Lower leg skin (tissue), 4 donors: ENCODE measurements around the gene FUT8. TPM values are rescaled to one million over a fixed set of nuclear protein-coding genes. Genes with fewer than 3 reads are reported as not detected.

Source experiments
- DNase-seq, 2 donors: peaks; one replicate each; pipeline ENCODE4 v3.0.0-alpha.2; 2019; ENCODE audit warnings: low spot score in 2 of 2
- H3K4me3 ChIP-seq: fragments of 200-600 bp; sonication (generic); 2 replicates; pipeline ENCODE4 v1.5.1; 2017; ENCODE audit warnings: mild to moderate bottlenecking, low read depth; ENCODE audit not compliant: poor library complexity, severe bottlenecking
- POLR2A ChIP-seq, 2 donors: fragments of 450-650 bp; IDR thresholded peaks; one replicate each; pipeline ENCODE4 v1.6.1; 2016 to 2017; ENCODE audit warnings: antibody characterized with exemption in 2 of 2, mild to moderate bottlenecking in 1 of 2, moderate library complexity in 1 of 2
- WGBS, 2 donors: methylation state at CpG; one replicate each; pipeline ENCODE4 v1.1.5; 2018; 5-methylcytosine and 5-hydroxymethylcytosine counted together
- intact Hi-C: fragments of 100-400 bp; cut with DNase I; formaldehyde crosslinking; loops from one replicate; pipeline ENCODE4 v1.15.0; 2023; ENCODE audit warnings: low total_unique reads
- total RNA-seq, 4 donors: library from RNA; depleted of rRNA; stranded (reverse); fragments of >200 nt; gene quantifications; one replicate each; pipeline ENCODE4 v1.1.0, GENCODE V29; 2016
- TF ChIP-seq, protein P1 (sequence below), 3 donors: fragments of 450-650 bp; IDR thresholded peaks; one replicate each; pipeline ENCODE4 v1.5.1; 2016; ENCODE audit warnings: antibody characterized with exemption in 3 of 3, mild to moderate bottlenecking in 3 of 3, moderate library complexity in 2 of 3

The FUT8 gene
- total RNA-seq, 4 donors from 2014 or later, result 17.9 to 28.0 (median 25.2) TPM

DNA sequence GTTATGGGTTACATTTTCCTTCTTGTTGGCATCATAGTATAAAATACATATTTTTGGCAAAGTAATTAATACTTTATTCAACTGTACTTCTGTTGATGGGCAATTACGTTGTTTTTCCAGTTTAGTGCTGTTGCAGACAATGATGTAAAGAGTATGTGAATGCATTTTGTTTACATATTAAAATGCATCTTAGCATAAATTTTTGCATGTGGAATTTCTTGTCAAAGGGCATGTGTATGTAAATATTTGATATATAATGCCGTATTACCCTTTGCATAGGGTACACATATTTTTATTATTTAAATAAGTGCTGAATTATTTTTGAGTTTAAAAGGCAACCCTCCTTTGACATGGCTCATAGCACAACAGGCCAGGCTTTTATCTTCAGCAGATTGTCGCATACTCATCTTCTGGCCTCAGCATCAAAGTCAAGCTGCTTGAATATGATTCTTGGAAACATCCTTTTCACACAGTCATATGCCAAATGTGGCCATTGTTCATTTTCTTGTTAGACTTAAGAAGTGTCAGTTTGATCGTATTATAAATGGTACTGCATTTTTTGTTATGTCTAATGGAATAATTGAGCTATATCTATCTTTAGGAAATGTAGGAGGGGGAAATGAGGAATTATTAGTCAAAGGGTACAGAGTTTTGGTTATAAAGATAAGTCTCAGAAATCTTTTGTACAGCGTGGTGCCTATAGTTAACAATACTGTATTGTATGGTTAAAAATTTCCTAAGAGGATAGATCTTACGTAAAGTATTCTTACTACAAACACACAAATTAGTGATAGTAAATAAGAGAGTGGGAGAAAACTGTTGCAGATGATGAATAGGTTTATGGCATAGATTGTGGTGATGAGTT lies 138.5 kb downstream of the FUT8 start:
- WGBS, 2 donors, result 82 to 83% methylated on average over 6 of the region's 6 CpGs
- intact Hi-C loops, result no loop called here
- TF ChIP-seq POLR2A (IDR thresholded peaks at IDR 0.05), result no peak
- TF ChIP-seq, protein P1, sequence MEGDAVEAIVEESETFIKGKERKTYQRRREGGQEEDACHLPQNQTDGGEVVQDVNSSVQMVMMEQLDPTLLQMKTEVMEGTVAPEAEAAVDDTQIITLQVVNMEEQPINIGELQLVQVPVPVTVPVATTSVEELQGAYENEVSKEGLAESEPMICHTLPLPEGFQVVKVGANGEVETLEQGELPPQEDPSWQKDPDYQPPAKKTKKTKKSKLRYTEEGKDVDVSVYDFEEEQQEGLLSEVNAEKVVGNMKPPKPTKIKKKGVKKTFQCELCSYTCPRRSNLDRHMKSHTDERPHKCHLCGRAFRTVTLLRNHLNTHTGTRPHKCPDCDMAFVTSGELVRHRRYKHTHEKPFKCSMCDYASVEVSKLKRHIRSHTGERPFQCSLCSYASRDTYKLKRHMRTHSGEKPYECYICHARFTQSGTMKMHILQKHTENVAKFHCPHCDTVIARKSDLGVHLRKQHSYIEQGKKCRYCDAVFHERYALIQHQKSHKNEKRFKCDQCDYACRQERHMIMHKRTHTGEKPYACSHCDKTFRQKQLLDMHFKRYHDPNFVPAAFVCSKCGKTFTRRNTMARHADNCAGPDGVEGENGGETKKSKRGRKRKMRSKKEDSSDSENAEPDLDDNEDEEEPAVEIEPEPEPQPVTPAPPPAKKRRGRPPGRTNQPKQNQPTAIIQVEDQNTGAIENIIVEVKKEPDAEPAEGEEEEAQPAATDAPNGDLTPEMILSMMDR (IDR thresholded peaks at IDR 0.05), result no peak
- no peak for DNase-seq
- H3K4me3 ChIP-seq, result no peak overlapping the region

DNA sequence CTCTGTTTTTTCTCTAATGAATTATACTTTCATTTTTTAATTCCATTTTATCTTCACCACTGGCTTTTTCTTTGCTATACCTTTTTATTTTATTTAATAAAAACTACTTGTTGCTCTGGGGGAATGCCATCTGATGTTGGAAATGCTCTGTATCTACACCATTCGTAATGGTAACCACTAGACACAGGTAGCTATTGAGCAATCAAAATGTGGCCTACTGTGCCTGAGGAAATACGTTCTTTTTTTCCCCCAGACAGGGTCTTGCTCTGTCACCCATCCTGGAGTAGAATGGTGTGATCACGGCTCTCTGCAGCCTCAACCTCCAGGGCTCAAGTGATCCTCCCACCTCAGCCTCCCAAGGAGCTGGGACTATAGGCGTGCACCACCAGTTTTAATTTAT lies 140.2 kb downstream of the FUT8 start:
- DNase-seq, result no peak
- no peak for TF ChIP-seq POLR2A (IDR thresholded peaks at IDR 0.05)
- TF ChIP-seq, protein P1 (IDR thresholded peaks at IDR 0.05), result no peak
- no peak overlapping the region for H3K4me3 ChIP-seq
- intact Hi-C loops, result no loop called here
- 92 to 94% methylated on average over 4 of the region's 4 CpGs for WGBS, 2 donors

DNA sequence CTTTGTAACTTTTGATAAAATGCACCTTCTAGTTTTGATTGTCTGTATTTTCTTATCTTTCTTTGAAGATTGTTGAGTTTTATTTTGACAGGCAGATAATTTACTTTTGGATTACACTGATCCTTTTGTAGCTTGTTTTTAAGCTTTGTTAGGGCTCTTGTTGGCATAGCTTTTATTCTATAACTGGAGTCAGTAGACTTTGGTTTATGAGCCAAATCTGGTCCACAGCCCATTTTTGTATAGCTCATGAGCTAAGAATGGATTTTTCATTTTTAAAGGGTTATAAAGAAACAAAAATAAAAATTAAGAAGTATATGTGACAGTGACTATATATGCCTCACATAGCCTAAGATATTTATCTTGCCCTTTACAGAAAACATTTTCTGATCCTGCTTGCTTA lies 142.3 kb downstream of the FUT8 start:
- TF ChIP-seq, protein P1 (IDR thresholded peaks at IDR 0.05), result no peak
- TF ChIP-seq POLR2A (IDR thresholded peaks at IDR 0.05), result no peak
- no peak overlapping the region for H3K4me3 ChIP-seq
- intact Hi-C loops, result no loop called here
- no peak for DNase-seq

DNA sequence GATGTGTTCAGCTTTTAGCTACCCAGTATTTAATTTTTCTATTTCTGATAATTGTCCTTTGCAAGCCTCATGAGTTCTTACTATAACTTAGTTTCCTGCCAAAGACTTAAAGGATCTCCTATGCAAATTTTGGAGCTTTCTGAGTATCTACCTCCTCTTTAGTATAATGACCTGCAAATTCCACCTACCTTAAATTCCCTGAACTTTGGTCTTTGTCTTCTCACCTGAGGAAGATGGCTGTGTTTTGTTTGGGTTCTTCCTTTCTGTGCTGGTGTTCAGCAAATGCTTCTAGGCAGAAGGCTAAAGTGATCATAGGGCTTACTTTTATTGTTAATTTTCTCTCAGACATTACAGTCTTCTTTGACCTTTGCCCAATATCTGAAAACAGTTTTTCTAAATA lies 142.8 kb downstream of the FUT8 start:
- intact Hi-C loops, result no loop called here
- TF ChIP-seq, protein P1 (IDR thresholded peaks at IDR 0.05), result no peak
- no peak for TF ChIP-seq POLR2A (IDR thresholded peaks at IDR 0.05)
- no peak overlapping the region for H3K4me3 ChIP-seq
- no peak for DNase-seq

DNA sequence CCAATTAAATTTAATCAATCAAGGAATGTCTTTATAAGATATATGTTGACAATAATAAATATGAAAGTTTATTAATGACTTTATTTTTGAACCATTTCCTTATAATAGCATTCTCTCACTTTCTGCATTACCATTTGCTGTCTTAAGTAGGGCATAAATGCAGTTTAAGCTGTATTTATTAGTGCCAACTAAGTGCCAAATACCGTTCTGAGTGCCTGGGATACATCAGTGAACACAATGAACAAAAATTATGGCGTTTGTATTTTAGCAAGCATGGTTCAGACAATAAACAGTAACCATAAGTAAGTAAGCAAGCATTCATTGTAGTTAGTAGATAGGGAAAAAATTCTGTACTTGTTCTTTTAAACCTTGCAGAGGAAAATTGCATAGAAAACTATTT lies 145.8 kb downstream of the FUT8 start:
- intact Hi-C loops, result no loop called here
- DNase-seq, result no peak
- no peak overlapping the region for H3K4me3 ChIP-seq
- WGBS, 2 donors, result 74 to 79% methylated on average over 2 of the region's 2 CpGs
- TF ChIP-seq, protein P1 (IDR thresholded peaks at IDR 0.05), result no peak
- TF ChIP-seq POLR2A (IDR thresholded peaks at IDR 0.05), result no peak
